Neuronal stem cell (in vitro differentiated cells): Measurements from ENCODE around the gene ST6GALNAC6.
A peak's percentile ranks its signal among the peaks of the same experiment; 100 is the strongest.

Experiments
- DNase-seq: peaks from one replicate; pipeline ENCODE4 v3.0.0-alpha.2; 2013; ENCODE audit warnings: low spot score
- H2AFZ ChIP-seq: one replicate; pipeline ENCODE4 v1.6.1; 2013; ENCODE audit warnings: mild to moderate bottlenecking, low read length, inconsistent platforms
- H2AK5ac ChIP-seq: 2 replicates; pipeline ENCODE4 v1.6.1; 2013; ENCODE audit warnings: low read depth, mild to moderate bottlenecking, inconsistent platforms, low read length, moderate library complexity, mixed read lengths
- H2BK120ac ChIP-seq: 2 replicates; pipeline ENCODE4 v1.6.1; 2013; ENCODE audit warnings: low read depth, mild to moderate bottlenecking, inconsistent platforms, low read length, moderate library complexity, mixed read lengths
- H2BK12ac ChIP-seq: one replicate; pipeline ENCODE4 v1.6.1; 2013; ENCODE audit warnings: low read length, inconsistent platforms
- H2BK15ac ChIP-seq: 2 replicates; pipeline ENCODE4 v1.6.1; 2013; ENCODE audit warnings: mild to moderate bottlenecking, low read length, inconsistent platforms, mixed read lengths
- H2BK5ac ChIP-seq: one replicate; pipeline ENCODE4 v1.6.1; 2013; ENCODE audit warnings: inconsistent platforms, mild to moderate bottlenecking, low read length, moderate library complexity
- H3K14ac ChIP-seq: one replicate; pipeline ENCODE4 v1.6.1; 2013; ENCODE audit warnings: low read length, inconsistent platforms
- H3K18ac ChIP-seq: 2 replicates; pipeline ENCODE4 v1.6.1; 2013; ENCODE audit warnings: low read length, inconsistent platforms
- H3K23ac ChIP-seq: 2 replicates; pipeline ENCODE4 v1.6.1; 2013; ENCODE audit warnings: low read depth, mild to moderate bottlenecking, mixed read lengths, low read length, inconsistent platforms; ENCODE audit not compliant: poor library complexity
- H3K27ac ChIP-seq: replicated peaks from 3 replicates; pipeline ENCODE4 v1.5.1; 2013; ENCODE audit warnings: low read length, inconsistent platforms
- H3K27me3 ChIP-seq, 3 experiments: 2 replicates each; pipeline ENCODE4 v1.6.1; 2013; ENCODE audit warnings: low read length in 3 of 3, mild to moderate bottlenecking in 2 of 3, inconsistent platforms in 1 of 3, low read depth in 1 of 3, mixed read lengths in 1 of 3, moderate library complexity in 1 of 3; ENCODE audit not compliant: control insufficient read depth in 3 of 3, insufficient read depth in 3 of 3
- H3K36me3 ChIP-seq, 2 donors: replicated peaks in 1 of 2; 2 replicates each; pipeline ENCODE4 v1.6.1; 2013; ENCODE audit warnings: low read length in 2 of 2; ENCODE audit not compliant: control insufficient read depth in 2 of 2, insufficient read depth in 2 of 2
- H3K4ac ChIP-seq: 2 replicates; pipeline ENCODE4 v1.6.1; 2013; ENCODE audit warnings: inconsistent platforms, mild to moderate bottlenecking, low read length, moderate library complexity
- H3K4me1 ChIP-seq, 2 donors: 1 replicate in 1 of 2; 2 replicates in 1 of 2; pipeline ENCODE4 v1.6.1; 2013; ENCODE audit warnings: low read length in 2 of 2, low read depth in 1 of 2; ENCODE audit not compliant: control insufficient read depth in 2 of 2, insufficient read depth in 1 of 2
- H3K4me2 ChIP-seq: one replicate; pipeline ENCODE4 v1.6.1; 2013; ENCODE audit warnings: mild to moderate bottlenecking, low read length, inconsistent platforms; ENCODE audit not compliant: insufficient read depth, poor library complexity, severe bottlenecking
- H3K4me3 ChIP-seq, 2 donors: 2 replicates each; pipeline ENCODE4 v1.5.1; 2013; ENCODE audit warnings: low read length in 2 of 2, mild to moderate bottlenecking in 2 of 2, inconsistent platforms in 1 of 2, moderate library complexity in 1 of 2
- H3K79me1 ChIP-seq: one replicate; pipeline ENCODE4 v1.6.1; 2013; ENCODE audit warnings: low read depth, mild to moderate bottlenecking, inconsistent platforms, low read length, moderate library complexity
- H3K9ac ChIP-seq: one replicate; pipeline ENCODE4 v1.6.1; 2013; ENCODE audit warnings: mild to moderate bottlenecking, low read depth, low read length, inconsistent platforms; ENCODE audit not compliant: poor library complexity
- H3K9me3 ChIP-seq, 2 donors: replicated peaks in 1 of 2; 2 replicates each; pipeline versions ENCODE3 to v1.6.1; 2013; ENCODE audit warnings: low read length in 2 of 2, mild to moderate bottlenecking in 2 of 2, inconsistent platforms in 1 of 2, low read depth in 1 of 2, mixed read lengths in 1 of 2, moderate library complexity in 1 of 2; ENCODE audit not compliant: control insufficient read depth in 2 of 2, insufficient read depth in 1 of 2
- H4K8ac ChIP-seq: one replicate; pipeline ENCODE4 v1.6.1; 2013; ENCODE audit warnings: low read depth, mild to moderate bottlenecking, inconsistent platforms, low read length, moderate library complexity
- H4K91ac ChIP-seq: one replicate; pipeline ENCODE4 v1.6.1; 2013; ENCODE audit warnings: low read length, low read depth, mild to moderate bottlenecking, inconsistent platforms; ENCODE audit not compliant: poor library complexity
- WGBS, 2 donors: extraction: QIAGEN DNeasy Blood & Tissue Kit; methylation state at CpG; one replicate each; pipeline ENCODE4 v1.1.7; 2013; ENCODE audit warnings: missing lambda C conversion rate in 2 of 2, mixed read lengths in 1 of 2; ENCODE audit not compliant: insufficient read length in 2 of 2, insufficient replicate concordance in 1 of 2; ENCODE audit errors: extremely low coverage in 2 of 2; 5-methylcytosine and 5-hydroxymethylcytosine counted together

Gene ST6GALNAC6

DNA sequence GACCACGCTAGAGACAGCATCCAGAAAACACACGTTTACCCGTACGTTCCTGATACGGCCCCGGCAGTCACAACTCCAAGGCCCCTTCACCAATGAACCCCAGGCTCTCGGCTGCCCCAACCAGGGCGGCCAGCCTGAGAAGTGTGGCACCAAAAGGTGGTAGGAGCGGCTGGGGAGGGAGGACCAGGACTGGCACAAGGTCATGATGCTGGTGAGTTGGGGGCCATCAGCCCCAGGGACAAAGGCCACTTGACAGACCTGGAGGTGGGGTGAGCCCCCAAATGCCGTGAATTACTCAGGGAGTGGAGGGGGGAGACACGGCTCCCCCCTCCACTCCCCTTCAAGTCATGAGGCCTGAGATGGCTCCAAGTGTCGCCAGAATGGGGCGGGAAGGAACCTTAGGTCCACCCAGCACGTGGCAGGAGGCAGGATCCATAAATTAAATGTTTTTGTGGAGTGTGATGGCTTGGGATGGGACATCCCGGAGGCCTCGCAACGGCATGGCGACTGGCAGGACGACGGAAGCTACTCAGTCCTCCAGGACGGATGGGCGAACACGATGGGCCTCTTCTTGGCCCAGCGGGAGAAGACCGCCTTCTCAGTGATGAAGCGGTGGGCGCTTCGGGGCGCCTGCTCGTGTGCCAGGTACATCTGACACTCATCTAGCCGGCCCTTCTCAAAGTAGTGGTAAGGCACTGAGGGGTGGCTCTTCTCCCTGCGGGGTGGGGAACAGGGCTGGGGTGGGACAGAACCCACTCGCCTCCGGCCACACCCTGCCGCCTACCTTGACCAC lies 8.7 kb upstream of the ST6GALNAC6 start:
- no CpG with 5 or more reads among the region's 35 CpGs for whole genome bisulfite sequencing, 2 donors
- H3K9me3 ChIP-seq = no peaks in the 10 kb centered on the region
- H2BK5ac ChIP-seq = peak overlapping the region; percentile 6
- no peak overlapping the region for H3K4me3 ChIP-seq
- H3K36me3 ChIP-seq = no peaks in the 10 kb centered on the region
- no peak overlapping the region for H4K91ac ChIP-seq
- no peak overlapping the region for H3K23ac ChIP-seq
- H3K14ac ChIP-seq = no peak overlapping the region
- H3K4me2 ChIP-seq = no peak overlapping the region
- H3K4ac ChIP-seq = no peak overlapping the region
- peaks cover 8 to 21% of the 10 kb centered on the region in 2 donors for H3K4me1 ChIP-seq
- no peak for DNase-seq
- no peak overlapping the region for H2AFZ ChIP-seq
- H2AK5ac ChIP-seq = peak overlapping the region; percentile 61
- H2BK15ac ChIP-seq = no peak overlapping the region
- peaks cover 4% of the 10 kb centered on the region for H3K79me1 ChIP-seq
- H3K9ac ChIP-seq = no peak overlapping the region
- H4K8ac ChIP-seq = no peak overlapping the region
- no peak overlapping the region for H2BK120ac ChIP-seq
- no peak overlapping the region for H3K18ac ChIP-seq
- H2BK12ac ChIP-seq = no peak overlapping the region
- H3K27ac ChIP-seq = no peak overlapping the region
- no peaks in the 10 kb centered on the region for H3K27me3 ChIP-seq

DNA sequence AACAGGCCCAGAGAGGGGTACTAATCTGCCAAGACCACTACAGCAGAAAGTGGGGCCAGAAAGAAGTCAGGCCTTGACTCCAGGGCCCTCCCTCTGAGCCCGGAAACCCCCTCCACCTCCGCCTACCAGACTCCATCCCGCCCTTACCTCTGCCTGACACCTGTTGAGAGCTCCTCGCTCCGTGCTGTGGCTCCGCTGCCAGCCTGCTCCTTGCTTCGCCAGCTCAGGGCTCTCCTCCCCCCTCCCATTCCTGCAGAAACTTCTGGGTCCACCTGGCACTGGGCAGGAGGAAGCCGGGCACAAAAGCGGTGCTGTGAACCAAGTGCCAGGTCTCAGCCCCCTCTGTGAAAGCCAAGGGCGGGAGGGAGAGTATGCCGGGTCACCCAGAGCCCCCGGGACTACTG lies 6.4 kb upstream of the ST6GALNAC6 start:
- peaks cover 4% of the 10 kb centered on the region for H3K79me1 ChIP-seq
- no peak overlapping the region for H3K14ac ChIP-seq
- no peak overlapping the region for H3K18ac ChIP-seq
- no peak overlapping the region for H2AK5ac ChIP-seq
- no peak overlapping the region for H4K91ac ChIP-seq
- no peak overlapping the region for H2AFZ ChIP-seq
- no peak for DNase-seq
- no peak overlapping the region for H3K4me2 ChIP-seq
- no peaks in the 10 kb centered on the region for H3K27me3 ChIP-seq
- no peak overlapping the region for H3K9ac ChIP-seq
- H2BK5ac ChIP-seq = no peak overlapping the region
- no peak overlapping the region for H2BK120ac ChIP-seq
- H3K27ac ChIP-seq = no peak overlapping the region
- peaks cover 8 to 21% of the 10 kb centered on the region in 2 donors for H3K4me1 ChIP-seq
- H3K9me3 ChIP-seq = no peaks in the 10 kb centered on the region
- H2BK15ac ChIP-seq = no peak overlapping the region
- H3K23ac ChIP-seq = no peak overlapping the region
- H2BK12ac ChIP-seq = no peak overlapping the region
- no peak overlapping the region for H3K4ac ChIP-seq
- no peak overlapping the region for H3K4me3 ChIP-seq
- no CpG with 5 or more reads among the region's 12 CpGs for WGBS, 2 donors
- H3K36me3 ChIP-seq = no peaks in the 10 kb centered on the region
- H4K8ac ChIP-seq = no peak overlapping the region

GRCh38 chr9:127905004-127905728 lies 5.8 kb upstream of the ST6GALNAC6 start:
- H3K4me2 ChIP-seq = no peak overlapping the region
- peak overlapping the region; percentile 8 for H3K23ac ChIP-seq
- H3K27ac ChIP-seq = no peak overlapping the region
- no peak overlapping the region for H2BK12ac ChIP-seq
- peaks cover 4% of the 10 kb centered on the region for H3K79me1 ChIP-seq
- no peaks in the 10 kb centered on the region for H3K9me3 ChIP-seq
- no peak overlapping the region for H3K14ac ChIP-seq
- H2BK15ac ChIP-seq = no peak overlapping the region
- DNase-seq = no peak
- H2BK5ac ChIP-seq = no peak overlapping the region
- H3K18ac ChIP-seq = peak overlapping the region; percentile 30
- H3K36me3 ChIP-seq = no peaks in the 10 kb centered on the region
- peaks cover 8 to 21% of the 10 kb centered on the region in 2 donors for H3K4me1 ChIP-seq
- H4K91ac ChIP-seq = no peak overlapping the region
- no CpG with 5 or more reads among the region's 5 CpGs for WGBS, 2 donors
- H2AK5ac ChIP-seq = peak overlapping the region; percentile 58
- no peak overlapping the region for H2BK120ac ChIP-seq
- H3K27me3 ChIP-seq = no peaks in the 10 kb centered on the region
- H3K4me3 ChIP-seq = no peak overlapping the region
- H2AFZ ChIP-seq = no peak overlapping the region
- H3K4ac ChIP-seq = peak overlapping the region; percentile 24
- no peak overlapping the region for H4K8ac ChIP-seq
- H3K9ac ChIP-seq = no peak overlapping the region

DNA sequence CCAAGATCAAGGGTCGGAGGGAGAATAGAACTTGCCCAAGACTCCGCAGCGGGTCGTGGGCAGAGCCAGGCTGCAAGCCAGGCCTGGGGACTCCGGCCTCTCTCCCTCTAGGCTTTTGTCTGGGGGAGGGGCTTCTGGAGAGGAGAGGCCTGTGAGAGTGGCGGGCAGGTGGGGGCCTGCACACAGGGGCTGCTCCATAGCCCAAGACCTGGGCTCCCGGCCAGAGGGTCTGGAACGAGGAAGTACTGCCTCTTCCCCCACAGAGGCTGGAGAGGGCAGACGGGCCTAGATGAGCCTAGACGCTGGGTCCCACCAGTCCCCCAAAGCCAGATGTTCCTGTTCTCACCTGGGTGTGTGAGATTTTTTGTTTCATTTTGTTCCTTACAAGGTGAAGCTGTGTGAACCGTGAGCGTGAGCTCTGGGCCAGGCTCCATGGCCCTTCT lies 5.2 kb upstream of the ST6GALNAC6 start:
- peak overlapping the region; percentile 8 for H3K23ac ChIP-seq
- no peak overlapping the region for H4K91ac ChIP-seq
- H2AK5ac ChIP-seq = peak overlapping the region; percentile 58
- H3K9me3 ChIP-seq = no peaks in the 10 kb centered on the region
- H3K79me1 ChIP-seq = peaks cover 4% of the 10 kb centered on the region
- DNase-seq = no peak
- no peak overlapping the region for H2BK5ac ChIP-seq
- peak overlapping the region; percentile 57 for H2AFZ ChIP-seq
- no peak overlapping the region for H4K8ac ChIP-seq
- no CpG with 5 or more reads among the region's 12 CpGs for WGBS, 2 donors
- H3K4me1 ChIP-seq = peaks cover 10 to 24% of the 10 kb centered on the region in 2 donors
- H2BK12ac ChIP-seq = no peak overlapping the region
- peak overlapping the region; percentile 13 for H3K18ac ChIP-seq
- no peaks in the 10 kb centered on the region for H3K36me3 ChIP-seq
- H3K27ac ChIP-seq = no peak overlapping the region
- H2BK120ac ChIP-seq = no peak overlapping the region
- peak overlapping the region; percentile 24 for H3K4ac ChIP-seq
- H3K4me2 ChIP-seq = no peak overlapping the region
- H3K14ac ChIP-seq = no peak overlapping the region
- peak overlapping the region; percentile 4 for H2BK15ac ChIP-seq
- H3K4me3 ChIP-seq = no peak overlapping the region
- no peak overlapping the region for H3K9ac ChIP-seq
- H3K27me3 ChIP-seq = no peaks in the 10 kb centered on the region
